ENCODE data around the gene ARHGEF26. TPM values are rescaled to one million over a fixed set of nuclear protein-coding genes. Genes with fewer than 3 reads are reported as not detected.

ARHGEF26 gene
- total RNA-seq, 1 experiment from 2014 or later: 6.6 TPM

DNA sequence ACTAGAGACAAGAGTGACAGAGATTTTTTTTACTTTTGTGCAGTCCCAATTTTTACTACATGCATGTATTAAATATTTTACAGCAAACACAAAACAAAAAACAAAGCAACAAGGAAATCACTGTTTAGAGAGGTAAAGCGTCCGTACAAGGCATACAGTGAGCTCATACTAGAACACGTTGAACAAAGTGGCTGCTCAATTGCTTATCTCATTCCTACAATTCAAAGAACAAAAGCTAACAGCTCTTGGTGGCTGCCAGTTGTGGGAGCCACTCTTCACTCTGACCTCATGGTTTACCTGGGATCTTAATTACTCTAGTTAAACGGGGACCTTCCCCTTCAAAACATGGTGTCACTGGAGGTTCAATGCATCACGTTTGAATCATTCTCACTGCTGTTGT, 7.6 kb upstream of the ARHGEF26 start:
- DNase-seq (ENCODE audit: low read depth): no peak

DNA sequence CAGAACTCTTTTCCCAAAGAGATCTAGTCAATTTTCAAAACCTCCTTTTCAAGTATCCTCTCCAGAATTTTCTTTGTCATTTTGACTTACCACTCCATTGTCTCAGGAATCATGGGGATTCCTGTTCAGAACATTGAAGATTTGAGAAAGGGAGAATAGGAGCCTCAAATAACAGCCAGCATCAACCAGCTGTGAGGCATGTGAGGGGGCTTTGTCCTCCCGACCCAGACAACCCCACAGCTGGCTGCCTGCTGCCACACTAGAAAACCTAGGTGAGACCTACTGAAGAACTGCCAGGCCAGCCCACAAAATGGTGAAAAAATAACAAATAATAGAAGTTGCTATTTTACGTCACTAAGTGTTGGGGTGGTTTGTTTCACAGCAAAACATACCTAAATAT, 5.9 kb upstream of the ARHGEF26 start:
- DNase-seq (ENCODE audit: low read depth): no peak

DNA sequence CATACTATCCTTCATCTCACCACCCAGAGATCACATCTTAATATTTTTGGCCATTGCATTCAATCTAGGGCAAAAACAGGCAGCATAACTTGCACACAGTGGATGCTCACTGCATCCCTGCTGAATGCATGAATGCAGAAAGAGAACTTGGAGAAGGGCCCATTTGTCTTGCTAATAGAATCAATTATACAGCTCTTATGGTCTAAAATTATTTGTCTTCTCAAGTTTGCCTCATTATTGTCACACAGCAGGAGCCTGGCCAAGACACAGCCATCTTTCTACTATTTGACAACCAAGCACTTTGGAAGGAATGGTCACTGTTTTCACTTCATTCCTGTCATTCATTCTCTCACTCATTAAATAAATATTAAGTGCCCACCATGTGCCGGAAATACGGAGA, 1.2 kb upstream of the ARHGEF26 start:
- DNase-seq (ENCODE audit: low read depth): no peak

DNA sequence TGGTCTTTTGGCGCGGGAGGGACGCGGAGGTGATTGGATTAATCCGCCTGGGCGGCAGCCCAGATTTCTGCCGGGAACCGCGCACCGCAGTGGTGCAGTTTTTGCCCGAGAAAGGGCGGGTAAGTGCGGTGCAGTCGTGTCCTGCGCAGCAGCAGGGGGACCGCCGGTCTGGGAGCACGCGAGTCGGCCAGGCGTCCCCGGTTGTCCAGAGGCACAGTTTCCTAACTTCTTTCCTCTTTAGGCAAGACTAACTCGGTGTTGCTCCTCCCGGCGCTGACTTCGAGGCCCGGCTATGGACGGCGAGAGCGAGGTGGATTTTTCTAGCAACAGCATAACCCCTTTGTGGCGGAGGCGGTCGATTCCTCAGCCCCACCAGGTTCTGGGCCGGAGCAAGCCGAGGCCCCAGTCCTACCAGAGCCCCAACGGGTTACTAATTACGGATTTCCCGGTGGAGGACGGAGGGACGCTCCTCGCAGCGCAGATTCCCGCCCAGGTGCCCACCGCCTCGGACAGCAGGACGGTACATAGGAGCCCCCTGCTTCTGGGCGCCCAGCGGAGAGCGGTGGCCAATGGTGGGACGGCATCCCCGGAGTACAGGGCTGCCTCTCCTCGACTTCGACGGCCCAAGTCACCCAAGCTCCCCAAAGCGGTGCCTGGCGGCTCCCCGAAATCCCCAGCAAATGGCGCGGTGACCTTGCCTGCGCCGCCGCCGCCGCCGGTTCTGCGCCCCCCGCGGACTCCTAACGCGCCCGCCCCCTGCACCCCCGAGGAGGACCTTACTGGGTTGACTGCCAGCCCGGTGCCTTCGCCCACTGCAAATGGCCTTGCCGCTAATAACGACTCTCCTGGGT, 736 bp downstream of the ARHGEF26 start:
- peak; percentile 60 for DNase-seq (ENCODE audit: low read depth)

DNA sequence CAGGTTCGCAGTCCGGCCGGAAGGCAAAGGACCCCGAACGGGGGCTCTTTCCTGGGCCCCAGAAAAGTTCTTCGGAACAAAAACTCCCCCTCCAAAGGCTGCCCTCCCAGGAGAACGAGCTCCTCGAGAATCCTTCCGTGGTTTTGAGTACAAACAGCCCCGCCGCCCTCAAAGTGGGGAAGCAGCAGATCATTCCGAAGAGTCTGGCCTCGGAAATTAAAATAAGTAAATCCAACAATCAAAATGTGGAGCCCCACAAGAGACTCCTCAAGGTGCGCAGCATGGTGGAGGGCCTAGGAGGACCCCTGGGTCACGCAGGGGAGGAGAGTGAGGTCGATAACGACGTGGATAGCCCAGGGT, 1.3 kb downstream of the ARHGEF26 start:
- no peak for DNase-seq (ENCODE audit: low read depth)

DNA sequence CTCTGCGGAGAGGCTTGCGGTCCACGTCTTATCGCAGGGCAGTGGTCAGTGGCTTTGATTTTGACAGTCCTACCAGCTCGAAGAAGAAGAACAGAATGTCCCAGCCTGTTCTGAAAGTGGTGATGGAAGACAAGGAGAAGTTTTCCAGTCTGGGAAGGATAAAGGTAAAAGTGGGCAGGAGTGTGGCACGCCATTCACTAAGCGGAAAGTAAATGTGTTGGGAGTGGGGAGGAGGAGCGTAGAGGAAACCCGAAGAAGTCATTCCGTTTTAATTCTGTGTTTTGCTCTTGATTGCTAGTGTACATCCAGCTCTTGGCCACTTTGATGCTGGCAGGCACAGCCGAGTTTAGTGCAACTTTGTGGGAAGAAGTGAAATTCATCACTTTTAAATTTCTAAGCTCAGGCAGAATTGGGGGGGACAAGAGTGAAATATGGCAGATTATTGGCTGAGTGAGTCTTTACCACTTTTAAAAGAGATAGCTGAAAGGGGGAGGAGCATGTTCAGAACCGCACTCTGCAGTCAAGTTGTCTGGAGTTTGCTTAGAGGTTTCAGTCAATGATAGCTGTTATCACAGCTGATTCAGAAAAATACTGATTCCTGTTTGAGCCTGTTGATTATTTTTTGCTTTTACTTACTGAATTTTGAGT, 1.8 kb downstream of the ARHGEF26 start:
- peak; percentile 35 for DNase-seq (ENCODE audit: low read depth)

DNA sequence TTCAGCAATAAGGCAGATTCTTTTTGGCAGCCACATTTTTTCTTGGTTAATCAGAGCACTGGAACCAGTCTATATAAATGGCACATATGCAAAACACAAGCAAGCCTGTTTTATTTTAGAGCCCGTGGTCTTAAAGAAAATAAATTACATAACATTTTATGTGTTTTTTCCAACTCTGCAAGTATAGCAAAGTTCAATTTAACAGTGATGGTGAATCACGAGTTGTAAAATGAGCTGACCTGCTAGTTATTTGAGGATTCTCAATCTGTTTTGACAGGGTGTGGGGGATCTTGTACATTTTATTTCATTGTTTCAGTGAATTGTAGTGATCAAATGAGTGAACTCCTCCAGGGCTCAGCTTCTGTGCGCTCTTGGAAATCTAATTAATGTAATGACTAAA, 2.7 kb downstream of the ARHGEF26 start:
- DNase-seq (ENCODE audit: low read depth): no peak

DNA sequence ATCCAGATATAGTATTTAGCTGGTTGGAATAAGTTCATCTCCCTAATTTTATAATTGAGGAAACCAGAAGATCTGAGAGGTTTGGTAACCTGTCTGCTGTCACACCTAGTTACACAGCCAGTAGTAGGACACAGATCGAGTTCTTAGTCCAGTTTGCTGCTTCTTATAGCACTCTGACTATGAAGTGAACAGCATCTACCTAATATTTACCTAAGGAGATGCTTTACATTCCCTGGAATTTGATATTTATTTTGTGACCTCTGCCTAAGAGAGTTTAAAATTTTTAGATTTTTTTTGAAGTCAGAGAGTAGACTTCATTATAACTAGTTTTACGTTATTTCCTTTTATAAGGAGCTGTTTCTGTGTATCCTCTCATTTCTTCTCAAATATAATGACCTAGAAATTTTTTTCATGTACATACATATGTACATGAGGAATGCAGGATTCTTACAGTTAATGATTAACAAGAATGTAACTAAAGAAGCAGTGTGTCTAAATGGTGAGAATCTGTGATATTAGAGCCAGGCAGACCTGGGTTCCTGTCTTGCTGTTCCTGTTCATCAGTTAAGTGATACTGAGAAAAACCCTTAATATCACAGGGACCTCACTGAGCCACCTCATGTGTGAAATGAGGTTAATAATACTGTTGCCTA, 4.3 kb downstream of the ARHGEF26 start:
- no peak for DNase-seq (ENCODE audit: low read depth)

DNA sequence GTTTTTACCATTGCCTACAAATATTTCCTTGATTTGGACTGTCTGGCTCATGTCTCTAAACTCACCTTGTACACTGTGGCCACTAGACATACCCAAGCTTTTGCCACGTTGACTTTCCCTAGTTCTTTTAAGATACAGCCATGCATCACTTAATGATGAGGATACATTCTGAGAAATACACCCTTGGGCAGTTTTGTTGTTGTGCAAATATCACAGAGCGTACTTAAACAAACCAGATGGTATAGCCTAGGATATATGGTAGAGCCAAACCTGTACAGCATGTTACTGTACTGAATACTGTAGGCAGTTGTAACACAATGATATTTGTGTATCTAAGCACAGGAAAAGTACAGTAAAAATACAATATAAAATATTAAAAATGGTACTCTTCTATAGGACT, 5.5 kb downstream of the ARHGEF26 start:
- DNase-seq (ENCODE audit: low read depth): no peak

DNA sequence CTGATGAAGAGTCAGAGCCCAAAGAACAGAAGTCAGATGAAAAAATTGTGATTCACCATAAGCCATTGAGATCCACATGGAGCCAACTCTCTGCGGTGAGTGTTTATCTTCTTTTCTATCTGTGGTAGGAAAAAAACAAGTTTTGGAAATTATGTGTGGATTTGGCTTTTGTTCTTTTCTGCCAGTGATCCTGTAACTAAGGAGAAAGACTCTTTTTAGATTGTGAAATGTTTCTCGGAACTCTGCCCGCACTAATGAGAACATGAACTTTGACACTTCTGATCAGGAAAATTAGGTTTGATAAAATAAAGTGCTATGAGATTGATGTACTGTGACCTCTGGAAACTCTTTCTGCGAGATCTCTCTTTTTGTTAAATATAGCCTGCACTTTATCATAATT, 8.4 kb downstream of the ARHGEF26 start:
- DNase-seq (ENCODE audit: low read depth): no peak

DNA sequence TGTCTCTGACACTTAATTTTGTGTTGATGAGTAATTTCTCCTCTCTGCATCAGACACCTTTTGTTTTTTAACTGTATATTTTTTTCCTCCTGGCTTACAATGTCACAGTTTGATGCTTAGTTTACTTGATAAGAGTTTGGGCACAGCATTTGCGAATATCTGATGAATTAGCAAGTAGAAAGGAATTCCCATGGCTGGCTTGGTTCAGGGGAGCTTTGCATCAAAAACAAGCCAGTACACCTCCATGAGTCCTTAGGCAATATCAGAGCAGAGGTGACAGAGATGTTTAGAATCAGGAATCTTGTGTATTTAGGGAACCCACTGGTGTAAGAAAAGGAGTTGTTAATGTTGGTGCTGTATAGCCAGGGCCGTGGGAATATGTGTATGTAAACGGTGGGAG, 9.3 kb downstream of the ARHGEF26 start:
- no peak for DNase-seq (ENCODE audit: low read depth)

DNA sequence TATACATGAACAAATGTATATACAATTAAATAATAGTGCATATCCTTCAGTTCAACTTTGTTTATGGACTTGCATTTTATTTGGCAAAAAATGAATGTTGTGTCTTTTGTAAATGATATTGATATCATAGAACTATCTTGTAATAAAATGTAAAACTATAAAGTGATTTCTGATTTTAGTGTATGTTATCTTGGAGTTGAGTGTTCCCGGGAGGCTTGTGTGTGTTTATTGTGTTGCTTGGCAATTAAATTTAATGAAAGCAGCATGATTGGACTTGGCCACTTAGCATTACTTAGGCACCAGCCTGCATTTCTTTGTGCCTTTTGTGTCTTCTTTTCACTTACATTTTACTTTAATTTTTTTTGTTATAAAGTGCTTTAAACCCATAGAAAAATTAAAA, 10.6 kb downstream of the ARHGEF26 start:
- DNase-seq (ENCODE audit: low read depth): no peak

DNA sequence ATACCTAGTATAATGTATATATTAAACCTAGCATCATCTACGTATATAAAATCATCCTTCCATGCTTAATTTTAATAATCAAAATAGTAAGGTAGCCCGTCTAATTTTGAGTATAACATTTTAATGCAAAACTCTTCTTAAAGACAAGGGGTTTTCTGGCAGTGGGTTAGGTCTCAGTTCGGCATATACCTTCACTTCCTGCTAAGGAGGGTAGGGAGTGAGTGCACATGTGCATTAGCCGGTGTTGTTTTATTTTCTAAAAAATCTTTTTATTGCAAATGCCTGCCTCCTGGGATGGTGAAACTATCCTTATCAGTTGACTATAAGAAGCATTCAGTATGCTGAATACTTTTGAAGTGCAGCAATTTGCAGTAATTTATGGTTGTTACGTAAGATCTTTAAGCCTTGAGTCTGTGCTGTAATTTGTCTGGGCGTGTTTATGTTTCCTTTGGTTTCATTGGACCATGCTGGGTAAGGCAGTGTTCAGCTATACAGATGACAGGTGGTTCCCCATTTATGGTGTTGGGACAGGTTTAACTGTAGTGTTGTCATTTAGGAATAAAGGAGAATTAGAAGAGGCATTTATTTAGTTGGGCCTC, 11.7 kb downstream of the ARHGEF26 start:
- DNase-seq (ENCODE audit: low read depth): no peak

DNA sequence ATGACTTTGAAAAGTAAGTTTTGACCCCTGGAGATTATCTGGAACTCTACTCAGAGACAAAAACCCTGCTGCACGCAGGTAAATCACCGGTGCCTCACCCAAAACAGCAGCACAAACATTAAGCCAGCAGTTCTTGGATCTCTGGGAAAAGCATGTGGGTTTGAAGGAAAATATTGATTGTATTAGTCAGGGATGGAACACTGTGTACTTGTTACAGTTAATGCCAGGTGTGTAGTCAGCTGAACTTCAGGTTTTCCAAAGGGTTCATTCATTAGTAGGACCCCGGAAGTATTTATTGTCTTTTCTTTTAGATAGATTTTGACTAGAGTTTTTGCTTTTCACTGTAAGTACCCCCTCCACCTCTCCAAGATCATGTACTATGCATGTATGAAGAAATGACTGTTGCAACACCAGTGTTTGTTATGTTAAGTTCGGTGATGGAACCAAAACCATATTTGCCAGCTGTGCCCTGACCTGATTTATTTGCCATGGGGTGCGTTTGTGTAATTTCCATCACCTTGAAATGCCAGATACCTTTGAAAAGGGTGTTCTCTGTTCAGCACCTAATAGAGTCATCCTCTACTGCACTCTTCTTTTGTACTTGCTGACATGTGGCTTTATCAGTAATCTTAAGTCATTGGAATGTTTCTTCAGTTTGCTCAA, 14.5 kb downstream of the ARHGEF26 start:
- DNase-seq (ENCODE audit: low read depth): no peak

DNA sequence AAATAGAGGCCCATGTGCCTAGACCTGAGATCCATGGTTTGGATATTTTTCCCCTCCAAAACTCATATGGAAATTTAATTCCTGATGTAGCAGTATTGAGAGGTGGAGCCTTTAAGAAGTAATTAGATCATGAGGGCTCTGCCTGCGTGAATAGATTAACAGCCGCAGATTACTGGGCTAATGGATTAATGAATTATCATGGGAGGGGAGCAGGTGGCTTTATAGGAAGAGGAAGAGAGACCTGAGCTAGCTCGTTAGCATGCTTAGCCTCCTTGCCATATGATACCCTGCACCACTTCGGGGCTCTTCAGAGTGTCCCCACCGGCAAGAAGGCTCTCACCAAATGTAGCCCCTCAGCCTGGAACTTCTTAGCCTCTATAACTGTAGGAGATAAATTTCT, 15.8 kb downstream of the ARHGEF26 start:
- no peak for DNase-seq (ENCODE audit: low read depth)

DNA sequence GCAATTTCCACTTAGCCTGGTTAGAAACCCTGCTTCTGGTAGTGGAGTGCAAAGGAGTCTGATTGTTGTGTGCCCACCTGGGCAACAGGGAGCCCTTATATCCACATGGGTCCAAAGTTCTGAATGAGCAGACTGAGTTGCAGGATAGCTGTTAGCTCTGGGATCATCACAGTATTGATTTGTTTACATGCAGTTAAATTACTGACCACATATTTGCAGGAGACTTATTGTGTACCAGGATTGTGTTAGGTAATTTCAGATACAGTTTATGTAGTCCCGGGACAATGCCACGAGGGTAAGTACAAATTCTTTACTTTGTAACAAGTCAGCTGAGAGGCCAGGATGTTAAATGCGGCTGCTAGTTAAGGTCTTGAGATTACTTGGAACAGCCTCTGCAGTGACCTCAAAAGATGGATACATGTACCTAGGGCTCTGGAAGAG, 18.8 kb downstream of the ARHGEF26 start:
- DNase-seq (ENCODE audit: low read depth): no peak

DNA sequence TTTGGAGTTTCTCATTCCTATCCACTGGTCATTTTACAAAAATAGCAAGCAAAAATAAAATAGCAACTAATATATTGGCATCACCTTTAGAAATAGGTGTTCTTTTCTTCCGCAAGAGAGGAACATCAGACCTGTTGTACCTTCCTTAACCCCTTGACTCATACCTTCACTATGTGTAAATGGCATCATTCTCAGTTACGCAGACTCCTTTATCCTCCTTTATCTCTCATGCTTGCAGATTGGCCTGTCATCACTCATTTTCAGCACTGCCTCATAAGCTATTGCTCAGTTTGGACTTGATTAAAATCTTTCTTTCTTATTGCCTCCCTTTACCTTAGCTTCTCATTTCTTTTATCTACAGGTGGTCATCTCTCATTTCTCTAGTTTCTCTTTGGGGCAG, 21.4 kb downstream of the ARHGEF26 start:
- no peak for DNase-seq (ENCODE audit: low read depth)

DNA sequence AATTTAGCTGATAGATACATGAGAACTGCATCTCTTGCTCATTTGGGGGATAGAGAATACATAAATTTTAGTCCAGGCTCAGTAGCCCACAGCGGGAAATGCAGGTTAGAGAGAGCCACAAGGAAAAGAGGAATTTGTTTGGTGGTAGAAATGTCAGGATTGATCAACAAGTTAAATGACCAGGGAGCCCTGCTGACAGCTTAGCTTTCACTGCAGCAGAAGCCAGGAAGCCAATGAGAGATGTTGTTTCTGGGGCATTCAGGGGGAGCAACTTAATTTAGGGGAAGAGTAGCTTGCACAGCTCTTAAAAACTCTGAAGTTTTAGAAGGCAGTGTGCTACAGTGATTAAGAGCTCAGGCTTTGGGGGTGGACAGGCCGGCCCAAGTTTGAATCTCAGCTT, 22.7 kb downstream of the ARHGEF26 start:
- DNase-seq (ENCODE audit: low read depth): no peak

DNA sequence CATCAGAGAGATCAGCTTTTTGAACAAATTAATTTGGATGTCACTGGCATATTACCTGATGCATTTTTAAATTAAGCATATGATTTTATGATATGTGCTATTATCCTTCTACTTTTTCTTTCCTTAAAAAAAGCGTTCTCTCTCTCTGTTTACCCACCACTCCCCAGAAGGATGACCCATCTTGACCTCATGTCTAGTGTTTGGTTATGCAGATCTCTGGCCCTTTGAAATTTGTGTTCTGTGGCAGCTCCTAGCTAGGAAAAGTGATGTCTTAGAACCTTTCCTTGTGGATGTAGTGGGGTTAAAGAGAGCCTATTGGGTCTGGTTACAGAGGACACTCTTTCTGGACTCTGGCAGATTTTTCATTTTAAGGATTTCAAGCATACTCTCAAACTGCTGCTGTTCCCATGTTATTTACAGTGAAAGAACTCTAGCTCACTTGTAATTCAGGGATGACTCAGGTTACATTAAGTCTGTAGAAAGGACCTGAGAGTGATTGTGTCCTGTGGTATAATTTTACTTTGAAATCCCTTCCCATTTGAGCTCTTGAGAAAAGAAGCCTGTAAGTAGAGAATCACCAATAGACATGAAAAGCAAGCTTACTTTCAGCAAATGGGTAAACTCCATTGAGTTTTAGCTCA, 23.8 kb downstream of the ARHGEF26 start:
- no peak for DNase-seq (ENCODE audit: low read depth)

DNA sequence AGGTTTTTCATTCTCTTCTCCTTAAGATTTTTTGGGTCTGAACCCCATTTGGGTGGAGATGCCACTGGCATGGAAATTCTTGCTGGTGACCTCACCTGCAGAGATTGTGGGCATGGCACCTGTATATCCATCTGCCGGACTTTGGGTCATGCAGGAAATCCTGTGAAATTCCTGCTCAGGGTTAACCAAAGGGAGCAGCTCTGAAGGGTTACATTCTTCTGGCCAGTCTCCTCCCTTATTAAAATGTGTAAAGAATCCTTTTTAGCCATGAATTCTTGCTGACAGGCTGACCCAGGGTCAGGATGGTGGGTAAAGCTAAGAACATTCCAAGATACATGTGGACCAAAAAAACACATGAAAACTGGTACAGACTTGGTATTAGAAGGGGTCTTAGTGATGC, 27.4 kb downstream of the ARHGEF26 start:
- DNase-seq (ENCODE audit: low read depth): no peak

DNA sequence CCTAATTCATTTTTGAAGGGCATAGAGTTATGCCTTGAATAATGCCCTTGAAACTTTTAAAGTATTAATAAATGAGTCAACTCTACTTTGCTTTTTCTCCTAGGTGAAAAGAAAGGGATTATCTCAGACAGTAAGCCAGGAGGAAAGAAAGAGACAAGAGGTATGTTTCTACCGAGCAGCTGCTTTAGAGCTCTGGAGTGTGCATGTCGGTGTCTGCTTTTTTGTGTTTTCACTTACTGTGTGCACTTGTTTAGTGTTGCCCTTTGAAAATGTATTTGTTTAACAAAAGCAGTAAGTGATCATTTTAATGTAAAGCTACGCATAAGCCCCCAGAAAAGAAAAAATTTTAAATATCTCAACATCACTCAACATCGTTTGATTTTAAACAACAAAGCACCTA, 28.1 kb downstream of the ARHGEF26 start:
- DNase-seq (ENCODE audit: low read depth): no peak

DNA sequence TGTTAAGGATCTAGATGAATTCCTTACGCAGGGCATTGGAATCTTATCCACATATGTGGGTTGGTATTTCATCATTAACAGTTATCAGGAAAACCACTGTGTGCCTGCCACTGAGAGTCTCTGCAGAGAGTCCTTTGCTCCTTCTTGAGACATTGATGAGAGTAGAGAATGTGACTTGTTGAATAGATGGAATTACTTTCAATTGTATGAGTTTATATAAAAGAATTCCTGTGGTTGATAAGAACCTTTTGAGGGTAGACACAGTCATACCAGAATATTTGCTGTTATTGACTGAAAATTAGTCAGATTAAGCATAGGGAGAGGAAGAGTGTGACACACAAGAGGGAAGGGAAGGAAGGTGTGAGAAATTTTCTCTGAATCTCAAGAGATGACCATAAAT, 30.8 kb downstream of the ARHGEF26 start:
- peak; percentile 53 for DNase-seq (ENCODE audit: low read depth)
